Peyer's patch (tissue), 4 donors: Measurements from ENCODE around the gene ARAP3.

Experiments used
- CTCF ChIP-seq, 6 experiments: fragments of 450-650 bp in 4 of 6; fragments of 200-600 bp in 2 of 6; sonication (generic) in 1 of 6; IDR thresholded peaks; one replicate each; pipeline ENCODE4 v1.5.1; 2017 to 2019; ENCODE audit warnings: antibody characterized with exemption in 6 of 6, mild to moderate bottlenecking in 3 of 6, moderate library complexity in 1 of 6
- POLR2A ChIP-seq, 2 donors: fragments of 450-650 bp; IDR thresholded peaks; one replicate each; pipeline ENCODE4 v1.5.1; 2017; ENCODE audit warnings: antibody characterized with exemption in 2 of 2, mild to moderate bottlenecking in 2 of 2, moderate library complexity in 2 of 2

- TF ChIP-seq CTCF (IDR thresholded peaks at IDR 0.05), result no peak
- no peak for TF ChIP-seq POLR2A (IDR thresholded peaks at IDR 0.05)
Observed at GRCh38 chr5:141632650-141633049, 49.4 kb downstream of the ARAP3 start.
